Embryonic facial prominence (tissue), 1 donor: ENCODE data around the gene TPRN.
"Not testable (repeated sequence)": the region's sequence is repeated elsewhere in the genome, so short reads cannot be mapped to it uniquely, and the experiment has no call there.

Source experiments
- DNase-seq: peaks from one replicate; pipeline ENCODE4 v3.0.0-alpha.2; 2016; ENCODE audit errors: extremely low spot score

The TPRN gene

DNA sequence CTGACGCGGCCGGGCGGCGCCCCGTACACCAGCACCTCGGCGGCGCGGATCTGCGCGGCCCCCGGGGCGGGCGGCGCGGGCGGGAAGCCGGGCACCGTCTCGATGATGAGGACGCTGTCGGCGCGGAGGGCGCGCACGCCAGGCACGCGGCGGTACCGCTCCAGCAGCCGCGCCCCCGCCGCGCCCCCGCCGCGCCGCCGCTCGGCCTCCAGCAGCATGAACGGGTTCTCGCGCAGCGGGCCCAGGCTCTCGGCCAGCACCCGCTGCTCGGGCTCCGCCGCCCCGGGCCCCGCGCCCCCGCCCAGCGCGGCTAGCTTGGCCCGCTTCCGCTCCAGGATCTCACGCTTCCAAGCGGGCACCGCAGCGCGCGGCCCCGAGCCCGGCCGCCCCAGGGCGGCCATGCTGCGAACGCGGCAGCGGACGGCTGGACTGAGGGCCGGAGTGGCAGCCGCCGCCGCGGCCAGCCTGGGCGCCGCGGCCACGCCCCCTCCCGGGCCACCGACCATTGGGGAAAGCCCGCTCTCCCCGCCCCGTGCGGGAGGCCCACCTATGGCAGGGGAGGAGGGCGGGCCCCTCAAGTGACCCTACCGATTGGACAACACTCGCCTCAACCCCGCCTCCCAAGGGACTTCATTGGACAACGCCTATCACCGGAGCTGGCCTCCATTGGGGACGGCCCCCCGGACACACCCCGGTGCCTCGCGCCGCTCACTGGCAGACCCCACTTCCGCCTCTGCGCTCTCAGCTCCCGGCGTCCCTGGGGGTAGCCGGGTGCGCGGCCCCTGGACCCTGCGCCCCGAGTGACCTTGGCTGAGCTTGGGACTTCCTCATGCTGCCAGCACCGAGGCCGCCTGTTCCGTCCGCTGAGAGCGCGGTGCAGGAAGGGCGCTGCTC is at the start of gene TPRN:
Gene TPRN (minus strand): TSS at position 431 of the 894 bp plus-strand sequence. CDS start 30 bp downstream, at position 401.
- peak; percentile 91 for DNase-seq

DNA sequence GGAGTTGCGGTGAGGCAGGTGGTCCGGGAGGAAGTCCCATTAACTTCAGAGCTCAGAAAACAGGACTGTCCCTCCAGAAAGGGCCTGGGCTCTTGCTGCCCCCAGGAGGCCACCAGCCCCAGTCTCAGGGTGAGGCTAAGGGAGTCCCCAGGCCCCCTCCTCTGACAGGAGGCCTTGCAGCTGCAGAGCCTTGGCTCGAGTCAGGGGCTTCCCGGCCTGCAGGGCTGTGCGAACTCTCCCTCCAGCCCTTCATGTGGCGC is 47.3 kb upstream of the TPRN start:
- no peak for DNase-seq

DNA sequence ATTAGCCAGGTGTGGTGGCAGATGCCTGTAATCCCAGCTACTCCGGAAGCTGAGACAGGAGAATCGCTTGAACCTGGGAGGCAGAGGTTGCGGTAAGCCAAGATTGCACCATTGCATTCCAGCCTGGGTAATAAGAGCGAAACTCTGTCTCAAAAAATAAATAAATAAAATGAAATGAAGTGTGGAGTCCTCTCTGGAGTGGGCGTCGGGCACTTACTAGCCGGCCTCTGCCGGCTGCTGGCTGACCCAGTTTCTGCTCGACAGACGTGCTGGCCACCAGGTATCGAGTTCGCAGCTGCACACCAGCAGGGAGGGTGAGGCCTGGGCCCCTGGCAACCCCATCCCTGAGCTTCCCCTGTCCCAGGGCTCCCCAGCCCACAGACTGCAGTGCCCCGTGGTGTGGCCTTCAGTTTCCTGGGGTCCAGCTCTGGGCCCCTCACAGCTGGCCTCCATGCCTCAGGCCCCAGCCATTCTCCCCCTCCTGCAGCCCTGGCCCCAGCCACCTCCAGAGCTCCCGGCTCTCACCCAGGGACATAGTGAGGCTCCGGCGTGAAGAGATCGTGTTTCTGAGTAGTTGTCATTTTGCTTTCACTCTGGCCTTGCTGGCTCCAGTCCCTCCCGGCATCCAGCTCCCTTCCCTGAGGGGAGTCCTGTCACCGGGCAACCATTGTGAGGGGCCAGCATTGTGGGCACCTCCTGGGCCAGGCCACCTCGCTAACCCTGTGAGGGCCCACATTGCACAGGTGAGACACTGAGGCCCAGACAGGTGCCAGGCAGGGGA is 46.8 kb upstream of the TPRN start:
- no peak for DNase-seq

DNA sequence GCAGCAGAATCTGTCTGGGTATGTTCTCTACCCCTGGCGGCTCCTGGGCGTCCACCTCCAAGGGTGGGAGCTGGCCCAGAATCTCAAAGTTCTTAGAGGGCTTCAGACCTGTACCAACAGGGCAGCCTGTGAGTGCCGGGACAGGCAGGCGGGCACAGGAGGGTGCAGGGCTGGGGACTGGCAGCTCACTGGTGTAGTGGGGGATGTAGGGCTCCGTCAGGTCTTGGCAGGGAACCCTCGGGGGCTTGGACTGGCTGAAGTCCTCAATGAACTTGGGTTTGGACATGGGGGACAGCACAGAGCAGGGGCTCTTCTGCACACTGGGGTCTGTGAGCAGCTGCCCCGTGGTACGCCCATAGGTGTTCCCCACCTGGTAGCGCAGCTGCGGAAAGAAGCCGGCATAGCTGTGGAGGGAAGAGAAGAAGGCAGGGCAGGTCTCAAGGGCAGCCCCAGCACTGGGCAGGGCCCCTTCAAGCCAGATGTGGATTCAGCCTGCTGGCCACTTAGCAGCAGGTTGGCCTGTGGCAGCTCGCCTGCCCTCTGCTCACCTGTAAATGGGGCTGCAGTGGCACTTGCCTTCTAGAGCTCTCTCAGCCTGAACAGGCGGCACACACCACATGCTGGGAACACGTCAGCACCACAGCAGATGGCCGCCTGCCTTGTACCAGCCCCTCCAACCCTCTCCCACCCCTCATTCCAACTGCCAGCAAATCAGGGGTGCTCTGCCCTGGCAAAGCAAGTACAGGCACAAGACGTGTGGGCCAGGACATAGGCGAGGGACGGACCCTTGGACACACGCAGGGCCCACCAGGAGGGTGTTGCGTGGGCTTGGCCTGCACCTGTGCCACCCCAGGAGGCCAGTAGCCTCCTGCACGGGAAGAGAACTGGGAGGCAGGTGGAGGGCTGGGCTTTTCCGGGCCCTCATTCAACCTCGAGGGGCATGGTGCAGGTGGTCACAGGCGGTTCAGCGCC is 45.2 kb upstream of the TPRN start:
- DNase-seq: no peak

GRCh38 chr9:137244486-137245449 is 44.2 kb upstream of the TPRN start:
- DNase-seq: no peak

DNA sequence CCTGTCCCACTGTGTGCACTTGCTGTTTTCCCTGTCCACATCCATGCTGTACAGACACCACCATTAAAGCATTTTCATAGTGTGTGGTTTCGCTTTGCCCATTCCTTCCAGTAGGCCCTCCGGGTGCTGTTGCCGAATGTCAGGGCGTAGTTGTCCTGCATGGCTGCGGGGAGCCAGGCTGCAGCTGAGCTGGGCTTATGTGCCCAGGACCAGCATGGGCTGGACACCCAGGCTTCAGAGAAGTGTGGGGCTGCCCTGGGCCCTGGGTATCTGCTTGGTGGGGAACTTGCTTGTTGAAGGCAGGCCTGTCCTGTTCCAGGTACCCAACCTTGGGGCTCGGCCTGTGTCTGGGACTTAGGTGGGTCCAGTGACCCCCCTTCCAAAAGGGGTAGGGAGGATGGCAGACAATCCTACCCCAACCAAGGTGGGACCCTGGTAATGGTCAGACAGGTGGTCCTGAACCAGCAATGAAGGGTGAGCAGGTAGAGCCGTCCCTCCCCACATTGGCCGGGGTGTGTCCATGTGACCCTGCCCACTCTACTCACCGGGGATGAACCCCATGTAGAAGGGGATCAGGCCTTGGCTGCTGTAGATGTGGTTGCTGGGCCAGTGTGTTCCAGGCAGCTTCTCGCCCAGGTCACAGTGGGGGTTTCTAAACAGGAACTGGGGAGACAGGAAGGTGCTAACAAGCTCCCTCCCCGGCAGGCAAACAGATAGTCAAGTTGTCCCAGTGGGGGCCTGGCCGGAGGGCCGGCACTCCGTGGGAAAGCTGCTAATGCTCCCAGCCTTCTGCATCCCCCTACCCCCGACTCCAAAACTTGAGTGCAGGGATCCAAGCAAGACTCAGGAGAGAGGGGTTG is 43.3 kb upstream of the TPRN start:
- DNase-seq: no peak

- not testable (repeated sequence) for DNase-seq
Measured at GRCh38 chr9:137243266-137243625, 42.7 kb upstream of the TPRN start.

DNA sequence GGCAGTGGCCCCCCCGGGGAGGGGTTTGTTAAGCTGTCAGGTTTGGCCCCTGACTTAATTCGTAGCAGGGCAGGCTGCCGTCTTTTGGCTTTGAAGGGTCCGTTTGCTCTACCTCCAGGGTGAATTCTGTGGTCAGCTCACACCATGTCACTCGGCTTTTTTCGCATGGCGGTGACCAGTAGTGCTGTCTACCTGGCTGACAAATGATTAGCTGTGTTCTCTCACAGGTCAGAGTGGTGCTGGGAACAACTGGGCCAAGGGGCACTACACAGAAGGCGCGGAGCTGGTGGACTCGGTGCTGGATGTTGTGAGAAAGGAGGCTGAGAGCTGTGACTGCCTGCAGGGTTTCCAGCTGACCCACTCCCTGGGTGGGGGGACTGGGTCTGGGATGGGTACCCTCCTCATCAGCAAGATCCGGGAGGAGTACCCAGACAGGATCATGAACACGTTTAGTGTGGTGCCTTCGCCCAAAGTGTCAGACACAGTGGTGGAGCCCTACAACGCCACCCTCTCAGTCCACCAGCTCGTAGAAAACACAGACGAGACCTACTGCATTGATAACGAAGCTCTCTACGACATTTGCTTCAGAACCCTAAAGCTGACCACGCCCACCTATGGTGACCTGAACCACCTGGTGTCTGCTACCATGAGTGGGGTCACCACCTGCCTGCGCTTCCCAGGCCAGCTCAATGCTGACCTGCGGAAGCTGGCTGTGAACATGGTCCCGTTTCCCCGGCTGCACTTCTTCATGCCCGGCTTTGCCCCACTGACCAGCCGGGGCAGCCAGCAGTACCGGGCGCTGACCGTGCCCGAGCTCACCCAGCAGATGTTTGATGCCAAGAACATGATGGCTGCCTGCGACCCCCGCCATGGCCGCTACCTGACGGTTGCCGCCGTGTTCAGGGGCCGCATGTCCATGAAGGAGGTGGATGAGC is 42.0 kb upstream of the TPRN start:
- no peak for DNase-seq

GRCh38 chr9:137241490-137242268 is 41.1 kb upstream of the TPRN start:
- DNase-seq: no peak

DNA sequence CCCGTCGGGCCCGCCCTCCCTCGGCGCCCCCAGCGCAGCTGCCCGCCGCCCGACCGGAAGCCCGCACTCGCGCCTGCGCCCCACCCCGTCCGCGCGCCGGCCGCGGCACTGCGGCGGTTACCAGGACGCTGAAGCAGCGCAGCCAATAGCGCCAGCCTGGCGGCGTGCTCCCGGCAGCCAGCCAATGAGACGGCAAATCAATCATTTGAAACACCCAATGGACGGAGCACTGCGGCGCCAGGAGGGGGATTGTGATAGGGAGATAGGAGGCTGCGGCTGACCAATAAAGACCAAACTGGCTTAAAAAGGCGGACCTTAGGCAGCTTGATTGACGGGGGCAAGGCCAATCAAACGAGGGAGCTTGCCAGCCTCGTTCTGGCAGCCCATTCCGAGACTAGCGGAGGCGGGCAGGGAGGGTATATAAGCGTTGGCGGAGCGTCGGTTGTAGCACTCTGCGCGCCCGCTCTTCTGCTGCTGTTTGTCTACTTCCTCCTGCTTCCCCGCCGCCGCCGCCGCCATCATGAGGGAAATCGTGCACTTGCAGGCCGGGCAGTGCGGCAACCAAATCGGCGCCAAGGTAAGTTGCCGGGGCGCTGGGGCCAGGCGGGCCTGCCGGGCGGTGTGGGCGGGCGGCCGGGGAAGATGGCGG is 40.4 kb upstream of the TPRN start, which contains the start of gene TUBB4B:
Gene TUBB4B (plus strand): TSS at position 447 of the 649 bp plus-strand sequence. CDS start 74 bp downstream, at position 521.
- DNase-seq: peak; percentile 100

DNA sequence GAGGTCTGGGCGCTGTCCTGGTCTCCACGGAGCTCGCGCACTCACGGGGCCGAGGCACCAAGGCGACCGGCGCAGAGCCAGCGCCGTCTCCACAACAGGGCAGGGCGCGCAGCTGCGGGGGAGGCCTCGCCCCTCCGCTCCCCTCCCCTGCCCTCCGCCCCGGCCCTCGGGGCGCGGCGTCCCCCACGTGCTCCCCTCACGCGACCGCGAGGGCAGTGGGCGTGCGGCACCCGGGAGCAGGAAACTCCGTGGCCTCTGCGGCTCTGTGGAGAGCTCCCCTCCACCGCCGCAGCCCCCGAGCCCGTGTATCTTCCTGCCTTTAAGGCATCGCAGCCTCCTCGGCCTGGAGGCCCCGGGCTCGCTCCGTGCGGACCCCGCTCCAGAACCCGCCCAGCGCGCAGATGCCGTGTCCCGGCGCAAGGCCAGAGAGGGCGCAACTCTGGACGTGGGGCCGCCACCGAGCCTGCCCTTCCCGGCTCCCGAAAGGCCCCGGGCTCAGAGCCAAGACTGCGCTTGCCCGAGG is 39.8 kb upstream of the TPRN start:
- no peak for DNase-seq

DNA sequence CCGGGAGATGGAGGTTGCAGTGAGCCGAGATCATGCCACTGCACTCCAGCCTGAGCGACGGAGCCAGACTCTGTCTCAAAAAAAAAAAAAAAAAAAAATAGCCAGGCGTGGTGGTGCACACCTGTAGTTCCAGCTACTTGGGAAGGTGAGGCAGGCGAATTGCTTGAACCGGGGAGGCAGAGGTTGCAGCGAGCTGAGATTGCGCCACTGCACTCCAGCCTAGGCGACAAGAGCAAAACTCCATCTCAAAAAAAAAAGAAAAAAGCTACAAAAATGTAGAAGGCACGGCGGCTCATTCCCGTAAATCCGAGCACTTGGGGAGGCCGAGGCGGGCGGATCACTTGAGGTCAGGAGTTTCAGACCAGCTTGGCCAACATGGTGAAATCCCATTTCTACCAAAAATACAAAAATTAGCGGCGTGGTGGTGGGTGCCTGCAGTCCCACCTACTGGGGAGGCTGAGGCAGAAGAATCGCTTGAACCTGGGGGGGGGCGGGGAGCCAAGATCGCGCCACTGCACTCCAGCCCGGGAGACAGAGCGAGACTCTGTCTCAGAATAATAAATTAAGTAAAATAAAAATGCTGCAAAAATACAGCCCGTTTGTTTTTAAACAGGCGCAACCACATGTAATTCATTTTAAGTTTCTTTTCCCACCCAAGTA is 39.1 kb upstream of the TPRN start:
- not testable (repeated sequence) for DNase-seq

- DNase-seq: no peak
Measured at GRCh38 chr9:137237759-137238726, 37.5 kb upstream of the TPRN start.

GRCh38 chr9:137236936-137237421 is 36.4 kb upstream of the TPRN start:
- DNase-seq: no peak
